HUES48 (cell line): ENCODE results near the gene CTDSP2.
A peak's percentile ranks its signal among the peaks of the same experiment; 100 is the strongest.
"Not testable (repeated sequence)": the region's sequence is repeated elsewhere in the genome, so short reads cannot be mapped to it uniquely, and the experiment has no call there.

Source experiments
- H3K27ac ChIP-seq: one replicate; pipeline ENCODE4 v1.7.0; 2013; ENCODE audit warnings: low read depth, low read length, inconsistent platforms
- H3K27me3 ChIP-seq: 2 replicates; pipeline ENCODE4 v1.6.1; 2013; ENCODE audit warnings: mild to moderate bottlenecking, low read length; ENCODE audit not compliant: control insufficient read depth, insufficient read depth
- H3K36me3 ChIP-seq: 2 replicates; pipeline ENCODE4 v1.6.1; 2013; ENCODE audit warnings: low read length; ENCODE audit not compliant: control insufficient read depth, insufficient read depth
- H3K4me1 ChIP-seq: 2 replicates; pipeline ENCODE4 v1.6.1; 2013; ENCODE audit warnings: mild to moderate bottlenecking, low read length; ENCODE audit not compliant: control insufficient read depth, insufficient read depth
- H3K4me3 ChIP-seq: 2 replicates; pipeline ENCODE4 v1.5.1; 2013; ENCODE audit warnings: mild to moderate bottlenecking, low read depth, low read length
- H3K9ac ChIP-seq: 2 replicates; pipeline ENCODE4 v1.6.1; 2013; ENCODE audit warnings: mild to moderate bottlenecking, low read depth, low read length, moderate library complexity
- H3K9me3 ChIP-seq: 2 replicates; pipeline ENCODE4 v1.6.1; 2013; ENCODE audit warnings: low read length; ENCODE audit not compliant: control insufficient read depth, insufficient read depth

Gene CTDSP2

DNA sequence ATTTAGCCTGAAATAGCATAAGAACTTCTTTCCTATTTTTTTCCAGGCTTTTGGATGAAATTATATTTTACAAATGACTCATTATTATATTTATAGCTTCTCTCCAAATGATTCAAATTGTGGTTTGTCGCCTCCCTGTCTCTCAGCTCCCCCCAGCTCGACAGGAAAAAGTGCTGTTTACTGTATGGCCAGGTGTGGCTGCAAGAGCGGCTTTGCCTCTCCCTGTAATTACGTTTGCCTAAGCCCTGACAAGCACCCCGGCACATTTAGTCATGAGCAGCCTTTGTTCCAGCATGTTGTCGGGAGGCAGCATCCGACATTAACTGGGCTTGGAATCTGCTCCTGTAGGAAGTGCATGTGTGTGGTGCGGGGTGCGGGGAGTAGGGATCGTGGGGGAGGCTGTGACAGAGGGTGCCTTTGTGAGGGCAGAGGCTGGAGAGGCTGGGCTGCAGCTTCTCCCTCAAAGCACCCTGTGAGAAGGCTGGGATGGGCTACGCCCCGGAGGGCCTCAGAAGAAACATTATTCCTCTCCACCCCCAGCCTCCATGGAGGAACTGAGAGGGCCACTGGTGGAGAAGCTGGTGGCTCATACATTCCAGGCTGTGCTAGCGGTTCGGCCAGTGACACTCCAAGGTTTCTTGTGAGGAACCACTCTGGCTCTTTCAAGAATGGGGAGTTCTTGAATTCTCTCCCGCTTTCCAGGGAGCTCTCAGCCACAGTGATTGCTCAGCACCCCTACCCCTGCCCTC, 42.1 kb upstream of the CTDSP2 start:
- H3K4me1 ChIP-seq = peaks cover 22% of the 10 kb centered on the region
- peak overlapping the region; percentile 29 for H3K27ac ChIP-seq
- peak overlapping the region; percentile 7; the same call in 1 of the 2 replicates for H3K4me3 ChIP-seq

DNA sequence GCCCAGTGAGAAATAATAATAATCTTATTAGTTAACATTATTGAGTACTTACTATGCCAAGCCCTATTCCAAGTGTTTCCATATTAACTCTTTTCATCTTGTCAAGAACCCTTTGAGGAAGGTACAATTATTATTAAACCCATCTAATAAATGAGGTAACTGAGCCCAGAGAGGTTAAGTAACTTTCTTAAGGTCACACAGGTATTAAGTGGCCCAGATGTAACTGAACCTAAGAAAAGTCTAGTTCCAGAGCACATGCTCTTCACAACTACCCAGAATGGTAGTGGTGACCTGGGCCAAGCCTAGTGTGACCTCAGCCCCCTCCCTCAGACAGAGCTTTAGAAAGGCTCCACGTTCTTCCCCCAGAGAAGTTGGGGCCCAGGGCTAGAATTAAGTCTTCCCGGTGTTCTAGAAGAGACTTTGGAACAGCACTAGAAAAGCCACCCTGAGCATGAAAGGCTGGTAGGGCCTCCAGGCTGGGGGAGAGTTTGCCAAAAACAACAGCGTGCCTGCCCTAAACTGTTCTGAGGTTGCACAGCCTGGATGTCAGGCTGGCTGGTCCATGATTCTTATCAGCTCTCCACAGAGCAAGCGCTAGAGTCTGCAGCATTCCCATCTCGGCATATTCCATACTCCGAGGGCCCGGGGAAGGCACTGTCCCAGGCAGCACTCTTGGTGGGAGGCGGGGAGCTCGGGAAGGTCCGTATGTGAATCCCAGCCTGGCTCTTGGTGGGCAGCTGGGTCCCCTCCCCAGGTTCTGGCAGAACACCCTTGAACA, 41.3 kb upstream of the CTDSP2 start:
- H3K27me3 ChIP-seq = no peaks in the 10 kb centered on the region
- 0 out of 2 replicates have a peak overlapping the region, but pooled peaks have one; percentile 7 for H3K4me3 ChIP-seq
- H3K9ac ChIP-seq = no peak overlapping the region
- H3K9me3 ChIP-seq = no peaks in the 10 kb centered on the region
- H3K27ac ChIP-seq = no peak overlapping the region
- peaks cover 19% of the 10 kb centered on the region for H3K4me1 ChIP-seq
- H3K36me3 ChIP-seq = no peaks in the 10 kb centered on the region

More for the DNA sequence above, 42.1 kb upstream of the CTDSP2 start:
- H3K9ac ChIP-seq = 0 out of 2 replicates have a peak overlapping the region, but pooled peaks have one; percentile 22
- no peaks in the 10 kb centered on the region for H3K9me3 ChIP-seq
- H3K27me3 ChIP-seq = no peaks in the 10 kb centered on the region
- H3K36me3 ChIP-seq = no peaks in the 10 kb centered on the region

- H3K36me3 ChIP-seq, H3K9ac ChIP-seq, H3K27ac ChIP-seq, H3K27me3 ChIP-seq, H3K9me3 ChIP-seq, H3K4me3 ChIP-seq: not testable (repeated sequence)
- peaks cover 19% of the 10 kb centered on the region for H3K4me1 ChIP-seq
Measured at GRCh38 chr12:57886964-57887363, 40.4 kb upstream of the CTDSP2 start.

DNA sequence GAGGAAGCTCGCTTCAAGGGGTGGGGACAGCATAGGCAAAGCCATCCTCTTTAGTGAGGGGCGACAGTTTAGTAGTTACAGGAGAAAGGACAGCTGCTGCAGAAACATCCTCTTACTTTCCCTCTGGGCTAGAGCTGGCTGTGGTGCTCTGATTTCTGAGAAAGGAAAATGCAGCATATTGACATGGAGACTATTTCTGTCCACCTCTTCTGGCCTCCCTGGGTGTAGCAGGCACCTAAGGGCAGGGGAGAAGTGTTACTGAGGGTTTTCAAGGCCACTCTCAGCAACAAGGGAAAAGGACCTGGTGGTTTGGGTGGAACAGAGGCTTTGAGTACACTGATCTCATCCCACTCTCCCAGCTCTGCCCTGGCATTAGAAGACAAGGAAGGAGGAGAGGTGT, 40.0 kb upstream of the CTDSP2 start:
- H3K27me3 ChIP-seq = no peaks in the 10 kb centered on the region
- no peaks in the 10 kb centered on the region for H3K36me3 ChIP-seq
- H3K27ac ChIP-seq = no peak overlapping the region
- H3K4me1 ChIP-seq = peaks cover 19% of the 10 kb centered on the region
- no peak overlapping the region for H3K9ac ChIP-seq
- H3K4me3 ChIP-seq = no peak overlapping the region
- no peaks in the 10 kb centered on the region for H3K9me3 ChIP-seq

DNA sequence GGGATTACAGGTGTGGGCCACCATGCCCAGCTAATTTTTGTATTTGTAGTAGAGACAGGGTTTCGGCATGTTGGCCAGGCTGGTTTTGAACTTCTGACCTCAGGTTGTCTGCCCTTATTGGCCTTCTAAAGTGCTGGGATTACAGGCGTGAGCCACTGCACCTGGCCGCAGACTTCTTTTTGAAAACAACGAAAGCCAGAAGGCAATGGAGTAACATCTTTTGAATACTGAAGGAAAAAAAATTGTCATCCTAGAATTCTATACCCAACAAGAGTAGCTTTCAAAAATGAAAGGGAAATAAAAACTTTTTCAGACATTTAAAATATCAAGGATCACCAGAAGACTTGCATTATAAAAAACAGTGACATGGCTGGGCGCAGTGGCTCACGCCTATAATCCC, 38.7 kb upstream of the CTDSP2 start:
- no peak overlapping the region for H3K27ac ChIP-seq
- no peaks in the 10 kb centered on the region for H3K36me3 ChIP-seq
- H3K4me3 ChIP-seq = no peak overlapping the region
- H3K27me3 ChIP-seq = no peaks in the 10 kb centered on the region
- H3K9me3 ChIP-seq = no peaks in the 10 kb centered on the region
- H3K9ac ChIP-seq = no peak overlapping the region
- H3K4me1 ChIP-seq = peaks cover 19% of the 10 kb centered on the region

GRCh38 chr12:57883700-57884099, 37.2 kb upstream of the CTDSP2 start:
- no peak overlapping the region for H3K4me3 ChIP-seq
- H3K9ac ChIP-seq = no peak overlapping the region
- no peak overlapping the region for H3K27ac ChIP-seq
- H3K27me3 ChIP-seq = no peaks in the 10 kb centered on the region
- H3K9me3 ChIP-seq = no peaks in the 10 kb centered on the region
- no peaks in the 10 kb centered on the region for H3K36me3 ChIP-seq
- peaks cover 11% of the 10 kb centered on the region for H3K4me1 ChIP-seq

DNA sequence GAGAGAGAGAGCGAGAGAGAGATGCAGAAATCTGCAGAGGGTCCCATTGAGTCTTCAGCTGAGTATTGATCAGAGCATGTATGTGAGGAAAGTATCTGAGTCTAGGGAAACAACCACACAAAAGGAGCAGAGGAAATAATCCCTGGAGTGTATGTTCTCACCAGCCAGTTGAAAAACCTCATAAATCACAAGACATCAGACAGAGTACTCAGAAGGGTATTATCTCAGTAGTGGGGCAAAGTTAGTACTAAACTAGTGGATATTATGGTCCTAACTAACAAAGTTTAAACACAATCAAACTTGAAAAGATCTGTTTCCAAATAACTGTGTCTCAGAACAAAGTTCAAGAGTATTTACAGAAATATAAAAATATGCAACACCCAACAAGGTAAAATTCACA, 36.5 kb upstream of the CTDSP2 start:
- H3K4me3 ChIP-seq = no peak overlapping the region
- H3K27ac ChIP-seq = no peak overlapping the region
- no peaks in the 10 kb centered on the region for H3K9me3 ChIP-seq
- H3K9ac ChIP-seq = no peak overlapping the region
- H3K27me3 ChIP-seq = no peaks in the 10 kb centered on the region
- peaks cover 4% of the 10 kb centered on the region for H3K4me1 ChIP-seq
- no peaks in the 10 kb centered on the region for H3K36me3 ChIP-seq

GRCh38 chr12:57882575-57882974, 36.0 kb upstream of the CTDSP2 start:
- H3K9ac ChIP-seq = no peak overlapping the region
- no peaks in the 10 kb centered on the region for H3K9me3 ChIP-seq
- no peaks in the 10 kb centered on the region for H3K4me1 ChIP-seq

DNA sequence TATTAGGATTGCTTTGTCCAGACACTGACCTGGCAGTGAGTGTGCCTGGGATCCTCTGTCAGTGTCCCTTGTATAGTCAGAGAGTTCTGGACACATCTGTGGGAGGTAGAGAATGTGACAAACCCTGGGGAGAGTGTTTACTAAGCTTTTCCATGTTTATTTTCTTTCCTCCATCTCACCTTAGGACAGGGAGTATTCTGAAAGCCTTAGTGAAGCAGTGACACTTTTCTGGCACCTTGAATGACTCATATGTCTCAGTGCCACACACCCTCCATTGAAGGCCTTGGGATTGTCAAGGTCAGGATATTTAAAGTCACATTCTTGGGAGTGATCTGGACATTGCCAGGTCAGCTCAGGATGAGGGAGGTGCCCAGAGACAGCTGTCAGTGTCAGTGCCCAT, 34.9 kb upstream of the CTDSP2 start:
- no peaks in the 10 kb centered on the region for H3K27me3 ChIP-seq
- no peaks in the 10 kb centered on the region for H3K36me3 ChIP-seq
- no peaks in the 10 kb centered on the region for H3K9me3 ChIP-seq
- H3K4me3 ChIP-seq = no peak overlapping the region
- H3K27ac ChIP-seq = no peak overlapping the region
- no peaks in the 10 kb centered on the region for H3K4me1 ChIP-seq
- H3K9ac ChIP-seq = no peak overlapping the region

More at GRCh38 chr12:57882575-57882974, 36.0 kb upstream of the CTDSP2 start:
- Histone ChIP-seq H3K27me3 (no peaks in the 10 kb centered on the region), H3K36me3 (no peaks in the 10 kb centered on the region), H3K27ac (no peak overlapping the region), H3K4me3 (no peak overlapping the region)

GRCh38 chr12:57881035-57881434, 34.5 kb upstream of the CTDSP2 start:
- H3K4me1 ChIP-seq, H3K9me3 ChIP-seq, H3K36me3 ChIP-seq, H3K27ac ChIP-seq, H3K27me3 ChIP-seq, H3K4me3 ChIP-seq, H3K9ac ChIP-seq: not testable (repeated sequence)

- H3K27me3 ChIP-seq = no peaks in the 10 kb centered on the region
- H3K36me3 ChIP-seq = no peaks in the 10 kb centered on the region
- no peak overlapping the region for H3K27ac ChIP-seq
- H3K4me3 ChIP-seq = no peak overlapping the region
- no peak overlapping the region for H3K9ac ChIP-seq
- H3K9me3 ChIP-seq = no peaks in the 10 kb centered on the region
- no peaks in the 10 kb centered on the region for H3K4me1 ChIP-seq
Measured at GRCh38 chr12:57877876-57878275, 31.3 kb upstream of the CTDSP2 start.
